ENCODE measurements around the gene TTLL11. TPM values are rescaled to one million over a fixed set of nuclear protein-coding genes. Genes with fewer than 3 reads are reported as not detected.

The TTLL11 gene
- total RNA-seq, 1 donor from 2014 or later: 6.9 TPM

DNA sequence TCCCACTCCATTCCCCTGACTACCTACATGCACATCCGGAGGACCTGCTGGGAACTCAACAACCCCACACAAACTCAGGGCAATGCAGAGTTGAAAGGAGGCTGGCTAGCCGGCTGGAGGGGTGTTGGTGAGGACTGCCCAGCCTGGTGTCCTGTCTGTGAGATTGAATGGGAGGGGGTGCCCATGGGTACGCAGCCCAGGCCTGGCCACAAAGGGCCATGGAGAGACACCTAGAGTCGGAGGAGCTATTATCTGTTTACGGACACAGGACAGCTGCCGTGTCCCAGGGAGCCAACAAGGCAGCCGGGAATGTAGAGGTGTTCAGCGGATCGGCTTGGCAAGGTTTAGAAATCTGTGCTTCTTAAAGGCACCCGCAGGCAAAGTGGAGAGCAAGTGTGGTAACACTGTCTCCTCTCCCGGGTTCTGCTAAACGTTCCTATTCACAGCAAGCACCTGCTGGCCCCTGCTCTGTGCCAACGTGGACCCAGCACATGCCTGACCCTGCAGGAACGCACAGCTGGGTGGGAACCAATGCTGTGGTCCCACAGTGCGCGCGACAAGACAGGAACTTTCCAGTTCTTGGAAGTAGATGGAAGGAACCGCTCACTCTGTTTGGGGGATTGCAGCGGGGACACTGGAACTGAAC, 275.0 kb downstream of the TTLL11 start:
- H3K4me2 ChIP-seq (ENCODE audit: low read length): no peak overlapping the region
- H3K36me3 Mint-ChIP-seq (ENCODE audit: low read depth, unreplicated experiment): peaks cover 5% of the 10 kb centered on the region
- H3K27me3 ChIP-seq (ENCODE audit: insufficient read depth, low read length): peaks cover 4% of the 10 kb centered on the region
- no peaks in the 10 kb centered on the region for H4K20me1 ChIP-seq (ENCODE audit: insufficient read depth, low read length)
- peaks cover 3% of the 10 kb centered on the region for H3K9me3 Mint-ChIP-seq (ENCODE audit: unreplicated experiment)
- H3K27ac Mint-ChIP-seq (ENCODE audit: unreplicated experiment): no peak overlapping the region
- no peaks in the 10 kb centered on the region for H3K36me3 ChIP-seq (ENCODE audit: insufficient read depth, low read length)
- no peak overlapping the region for H3K9ac ChIP-seq (ENCODE audit: low read length)
- H3K27ac ChIP-seq (ENCODE audit: low read depth, low read length): no peak overlapping the region
- DNase-seq (ENCODE audit: low read depth) (no peak), FAIRE-seq (no peak)
- no peaks in the 10 kb centered on the region for H3K79me2 ChIP-seq (ENCODE audit: insufficient read depth, low read length)
- no peaks in the 10 kb centered on the region for H3K4me1 Mint-ChIP-seq (ENCODE audit: low read depth, unreplicated experiment)
- no peak overlapping the region for H3K4me3 ChIP-seq (ENCODE audit: insufficient read depth, low read depth, low read length)
- peaks cover 7% of the 10 kb centered on the region for H3K4me1 ChIP-seq (ENCODE audit: insufficient read depth, low read length)
- no peak for TF ChIP-seq EZH2 (IDR thresholded peaks at IDR 0.05; ENCODE audit: insufficient read depth, low read length)
- TF ChIP-seq, protein P1, sequence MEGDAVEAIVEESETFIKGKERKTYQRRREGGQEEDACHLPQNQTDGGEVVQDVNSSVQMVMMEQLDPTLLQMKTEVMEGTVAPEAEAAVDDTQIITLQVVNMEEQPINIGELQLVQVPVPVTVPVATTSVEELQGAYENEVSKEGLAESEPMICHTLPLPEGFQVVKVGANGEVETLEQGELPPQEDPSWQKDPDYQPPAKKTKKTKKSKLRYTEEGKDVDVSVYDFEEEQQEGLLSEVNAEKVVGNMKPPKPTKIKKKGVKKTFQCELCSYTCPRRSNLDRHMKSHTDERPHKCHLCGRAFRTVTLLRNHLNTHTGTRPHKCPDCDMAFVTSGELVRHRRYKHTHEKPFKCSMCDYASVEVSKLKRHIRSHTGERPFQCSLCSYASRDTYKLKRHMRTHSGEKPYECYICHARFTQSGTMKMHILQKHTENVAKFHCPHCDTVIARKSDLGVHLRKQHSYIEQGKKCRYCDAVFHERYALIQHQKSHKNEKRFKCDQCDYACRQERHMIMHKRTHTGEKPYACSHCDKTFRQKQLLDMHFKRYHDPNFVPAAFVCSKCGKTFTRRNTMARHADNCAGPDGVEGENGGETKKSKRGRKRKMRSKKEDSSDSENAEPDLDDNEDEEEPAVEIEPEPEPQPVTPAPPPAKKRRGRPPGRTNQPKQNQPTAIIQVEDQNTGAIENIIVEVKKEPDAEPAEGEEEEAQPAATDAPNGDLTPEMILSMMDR (IDR thresholded peaks at IDR 0.05; ENCODE audit: insufficient read depth, low read depth, low read length): no peak
- no peak overlapping the region for H3K4me3 Mint-ChIP-seq (ENCODE audit: unreplicated experiment)
- H2AFZ ChIP-seq (ENCODE audit: low read depth, low read length): no peak overlapping the region
- H3K27me3 Mint-ChIP-seq (ENCODE audit: low read depth, unreplicated experiment): peaks cover 70% of the 10 kb centered on the region
- no peaks in the 10 kb centered on the region for H3K9me3 ChIP-seq (ENCODE audit: insufficient read depth, low read depth, low read length)

DNA sequence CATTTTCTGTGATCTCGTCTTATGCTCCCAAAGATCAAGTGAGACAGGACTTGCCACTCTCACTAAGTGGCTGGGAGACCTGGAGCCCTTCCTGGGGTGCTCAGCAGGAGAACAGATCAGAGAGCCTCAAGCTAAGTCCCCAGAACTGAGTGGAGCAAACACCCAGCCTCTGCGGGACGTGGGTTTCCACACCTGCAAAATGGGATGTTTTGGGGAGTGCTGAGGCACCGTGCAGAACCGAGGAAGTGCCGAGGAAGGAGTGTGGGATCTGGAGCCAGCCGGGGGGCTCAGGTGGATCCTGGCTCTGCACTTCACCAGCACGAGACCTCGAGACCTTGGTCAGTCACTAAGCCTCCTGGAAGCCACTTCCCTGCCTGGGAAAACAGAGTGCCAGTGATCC, 275.6 kb downstream of the TTLL11 start:
- no peak for DNase-seq (ENCODE audit: low read depth)
- TF ChIP-seq EZH2 (IDR thresholded peaks at IDR 0.05; ENCODE audit: insufficient read depth, low read length): no peak
- TF ChIP-seq, protein P1 (IDR thresholded peaks at IDR 0.05; ENCODE audit: insufficient read depth, low read depth, low read length): no peak
- peaks cover 4% of the 10 kb centered on the region for H3K27me3 ChIP-seq (ENCODE audit: insufficient read depth, low read length)
- peaks cover 74% of the 10 kb centered on the region for H3K27me3 Mint-ChIP-seq (ENCODE audit: low read depth, unreplicated experiment)
- no peaks in the 10 kb centered on the region for H4K20me1 ChIP-seq (ENCODE audit: insufficient read depth, low read length)
- peaks cover 7% of the 10 kb centered on the region for H3K4me1 ChIP-seq (ENCODE audit: insufficient read depth, low read length)
- H3K9ac ChIP-seq (ENCODE audit: low read length): no peak overlapping the region
- H3K4me2 ChIP-seq (ENCODE audit: low read length): no peak overlapping the region
- H3K4me3 Mint-ChIP-seq (ENCODE audit: unreplicated experiment): no peak overlapping the region
- H3K27ac Mint-ChIP-seq (ENCODE audit: unreplicated experiment): no peak overlapping the region
- peaks cover 3% of the 10 kb centered on the region for H3K9me3 Mint-ChIP-seq (ENCODE audit: unreplicated experiment)
- no peak overlapping the region for H3K27ac ChIP-seq (ENCODE audit: low read depth, low read length)
- H3K36me3 ChIP-seq (ENCODE audit: insufficient read depth, low read length): no peaks in the 10 kb centered on the region
- H3K79me2 ChIP-seq (ENCODE audit: insufficient read depth, low read length): no peaks in the 10 kb centered on the region
- no peak for FAIRE-seq
- no peak overlapping the region for H3K4me3 ChIP-seq (ENCODE audit: insufficient read depth, low read depth, low read length)
- H3K4me1 Mint-ChIP-seq (ENCODE audit: low read depth, unreplicated experiment): no peaks in the 10 kb centered on the region
- peaks cover 5% of the 10 kb centered on the region for H3K36me3 Mint-ChIP-seq (ENCODE audit: low read depth, unreplicated experiment)
- H3K9me3 ChIP-seq (ENCODE audit: insufficient read depth, low read depth, low read length): no peaks in the 10 kb centered on the region
- no peak overlapping the region for H2AFZ ChIP-seq (ENCODE audit: low read depth, low read length)

DNA sequence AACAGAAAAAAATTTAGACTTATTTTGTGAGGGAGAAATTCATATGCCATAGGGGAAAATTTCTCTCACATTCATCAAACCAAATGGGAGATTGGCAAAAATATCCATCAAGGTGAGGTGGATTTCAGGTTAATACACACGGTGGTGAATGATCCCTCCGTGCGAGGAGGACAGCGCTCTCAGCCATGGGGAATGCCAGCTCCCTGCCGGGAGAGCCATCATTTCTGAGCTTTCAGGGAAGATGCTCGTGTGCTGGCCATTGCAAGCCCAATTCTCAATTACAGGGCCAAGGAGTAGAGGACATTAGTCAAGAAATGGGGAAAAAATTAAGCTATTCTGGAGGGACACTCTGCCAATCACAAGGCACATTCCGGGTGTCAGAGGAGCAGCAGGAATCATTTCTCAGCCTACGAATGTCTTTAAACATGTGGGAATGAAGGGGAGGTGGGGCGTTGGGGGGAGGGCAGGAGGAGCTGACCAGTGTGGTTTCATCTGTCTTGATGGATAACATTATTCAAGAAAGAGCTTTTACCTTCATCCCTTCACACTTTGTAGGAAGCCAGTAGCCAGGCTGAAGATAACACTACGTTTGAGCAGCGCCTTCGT, 276.2 kb downstream of the TTLL11 start:
- Histone ChIP-seq H3K27me3 (ENCODE audit: insufficient read depth, low read length) (peaks cover 4% of the 10 kb centered on the region), H3K4me3 (ENCODE audit: insufficient read depth, low read depth, low read length) (no peak overlapping the region), H3K27ac (ENCODE audit: low read depth, low read length) (no peak overlapping the region), H2AFZ (ENCODE audit: low read depth, low read length) (no peak overlapping the region), H3K79me2 (ENCODE audit: insufficient read depth, low read length) (no peaks in the 10 kb centered on the region), H3K4me1 (ENCODE audit: insufficient read depth, low read length) (peaks cover 7% of the 10 kb centered on the region), H3K4me2 (ENCODE audit: low read length) (no peak overlapping the region), H4K20me1 (ENCODE audit: insufficient read depth, low read length) (no peaks in the 10 kb centered on the region), H3K36me3 (ENCODE audit: insufficient read depth, low read length) (no peaks in the 10 kb centered on the region), H3K9ac (ENCODE audit: low read length) (no peak overlapping the region), H3K9me3 (ENCODE audit: insufficient read depth, low read depth, low read length) (no peaks in the 10 kb centered on the region)
- peaks cover 73% of the 10 kb centered on the region for H3K27me3 Mint-ChIP-seq (ENCODE audit: low read depth, unreplicated experiment)
- H3K27ac Mint-ChIP-seq (ENCODE audit: unreplicated experiment): no peak overlapping the region
- peaks cover 5% of the 10 kb centered on the region for H3K36me3 Mint-ChIP-seq (ENCODE audit: low read depth, unreplicated experiment)
- H3K9me3 Mint-ChIP-seq (ENCODE audit: unreplicated experiment): peaks cover 3% of the 10 kb centered on the region
- no peaks in the 10 kb centered on the region for H3K4me1 Mint-ChIP-seq (ENCODE audit: low read depth, unreplicated experiment)
- DNase-seq (ENCODE audit: low read depth) (no peak), FAIRE-seq (no peak)
- TF ChIP-seq EZH2 (IDR thresholded peaks at IDR 0.05; ENCODE audit: insufficient read depth, low read length): no peak
- TF ChIP-seq, protein P1 (IDR thresholded peaks at IDR 0.05; ENCODE audit: insufficient read depth, low read depth, low read length): no peak
- H3K4me3 Mint-ChIP-seq (ENCODE audit: unreplicated experiment): no peak overlapping the region
